Diencephalon (tissue), 1 donor: ENCODE results near the gene LGALS1. TPM values are rescaled to one million over a fixed set of nuclear protein-coding genes. Genes with fewer than 3 reads are reported as not detected.

ENCODE experiments used
- small RNA-seq: library from RNA; depleted of rRNA; stranded (forward); fragments of <200 nt; gene quantifications from one replicate; pipeline ENCODE3, GENCODE V24; 2014
- total RNA-seq: library from RNA; depleted of rRNA; stranded (reverse); fragments of >200 nt; gene quantifications from one replicate; pipeline ENCODE4 v1.2.3, GENCODE V29; 2014

Gene LGALS1
- total RNA-seq = 107 TPM

GRCh38 chr22:37674951-37675929, at the start of gene LGALS1:
Gene LGALS1, plus strand, starts transcription at chr22:37675636. Its CDS starts 67 bp downstream, at chr22:37675703.

GRCh38 chr22:37639070-37639760, 36.2 kb upstream of the LGALS1 start, which contains the start of gene SH3BP1:
Gene SH3BP1, plus strand, starts transcription at chr22:37639669. Its CDS starts 119 bp downstream, at chr22:37639788.

GRCh38 chr22:37658133-37659065, 17.0 kb upstream of the LGALS1 start, which contains the start of gene PDXP:
Gene PDXP, plus strand, starts transcription at chr22:37658723. Its CDS starts 60 bp downstream, at chr22:37658783.

GRCh38 chr22:37686002-37686982, 10.9 kb downstream of the LGALS1 start, which contains the start of gene NOL12:
Gene NOL12, plus strand, starts transcription at chr22:37686343. Its CDS starts 50 bp downstream, at chr22:37686393.

GRCh38 chr22:37696657-37697537, 21.5 kb downstream of the LGALS1 start, which contains the start of gene TRIOBP:
Gene TRIOBP, plus strand, starts transcription at chr22:37697048. Its CDS starts 4,318 bp downstream, at chr22:37701366.

Small RNAs within 50 kb of the gene (small RNA-seq; reads per million reads assigned to genes)
- gene RN7SL385P = not detected

Other genes starting within 250 kb of the LGALS1 start
- gene ELFN2, start 248.2 kb upstream of the LGALS1 start, total RNA-seq = 16.8 TPM
- 4.2 TPM for gene MFNG, start 189.3 kb upstream of the LGALS1 start, total RNA-seq
- gene CARD10, start 156.2 kb upstream of the LGALS1 start, total RNA-seq = 4.6 TPM
- gene CDC42EP1, start 115.2 kb upstream of the LGALS1 start, total RNA-seq = 3.2 TPM
- not detected for gene LGALS2, start 95.5 kb upstream of the LGALS1 start, total RNA-seq
- 37.6 TPM for gene GGA1, start 66.8 kb upstream of the LGALS1 start, total RNA-seq
- 0.92 TPM for gene SH3BP1, start 36.0 kb upstream of the LGALS1 start, total RNA-seq
- 56.1 TPM for gene PDXP, start 16.9 kb upstream of the LGALS1 start, total RNA-seq
- 15.0 TPM for gene NOL12, start 10.7 kb downstream of the LGALS1 start, total RNA-seq
- gene TRIOBP, start 21.4 kb downstream of the LGALS1 start, total RNA-seq = 16.1 TPM
- gene GCAT, start 132.3 kb downstream of the LGALS1 start, total RNA-seq = 13.8 TPM
- not detected for gene GALR3, start 147.7 kb downstream of the LGALS1 start, total RNA-seq
- gene ANKRD54, start 168.7 kb downstream of the LGALS1 start, total RNA-seq = 27.2 TPM
- 478 TPM for gene EIF3L, start 173.8 kb downstream of the LGALS1 start, total RNA-seq
- gene MICALL1, start 230.7 kb downstream of the LGALS1 start, total RNA-seq = 27.9 TPM